Kidney (tissue), 14 donors: Measurements from ENCODE around the gene SORCS2. TPM values are rescaled to one million over a fixed set of nuclear protein-coding genes. Genes with fewer than 3 reads are reported as not detected.

Source experiments
- DNase-seq, 5 donors: peaks; one replicate each; pipeline ENCODE4 v3.0.0-alpha.2; 2013 to 2020
- FAIRE-seq: peaks from 2 replicates; lab custom pipeline; 2012; peaks lifted over from hg19 to GRCh38; lab: Jason Lieb, UNC
- H3K27ac ChIP-seq, 2 donors: one replicate each; pipeline ENCODE4 v1.7.0; 2013; ENCODE audit warnings: low read depth in 2 of 2, low read length in 2 of 2, inconsistent platforms in 1 of 2
- H3K27me3 ChIP-seq: one replicate; pipeline ENCODE4 v1.7.1; 2013; ENCODE audit warnings: low read length, inconsistent platforms; ENCODE audit not compliant: control insufficient read depth, insufficient read depth
- H3K36me3 ChIP-seq, 3 donors: one replicate each; pipeline versions ENCODE4 v1.7.0 to v1.7.1; 2013; ENCODE audit warnings: low read length in 3 of 3, control low read depth in 1 of 3, inconsistent platforms in 1 of 3; ENCODE audit not compliant: insufficient read depth in 3 of 3, control insufficient read depth in 2 of 3
- H3K4me1 ChIP-seq, 3 donors: one replicate each; pipeline versions ENCODE4 v1.7.0 to v1.7.1; 2013; ENCODE audit warnings: low read length in 3 of 3, inconsistent platforms in 1 of 3, low read depth in 1 of 3; ENCODE audit not compliant: control insufficient read depth in 2 of 3, insufficient read depth in 2 of 3
- H3K4me3 ChIP-seq, 3 donors: one replicate each; pipeline versions ENCODE4 v1.7.0 to v1.8.1; 2013; ENCODE audit warnings: low read length in 3 of 3, control low read depth in 1 of 3, inconsistent platforms in 1 of 3
- H3K9ac ChIP-seq, 3 donors: one replicate each; pipeline versions ENCODE4 v1.7.0 to v1.7.1; 2013; ENCODE audit warnings: low read length in 3 of 3, control low read depth in 1 of 3, inconsistent platforms in 1 of 3
- H3K9me3 ChIP-seq, 3 donors: one replicate each; pipeline versions ENCODE4 v1.7.0 to v1.7.1; 2013; ENCODE audit warnings: low read length in 3 of 3, control low read depth in 1 of 3, inconsistent platforms in 1 of 3; ENCODE audit not compliant: control insufficient read depth in 2 of 3, insufficient read depth in 1 of 3
- CTCF ChIP-seq: IDR thresholded peaks from 3 replicates; pipeline ENCODE4 v1.5.1; 2012; ENCODE audit warnings: mild to moderate bottlenecking, moderate library complexity, borderline replicate concordance; ENCODE audit not compliant: insufficient read depth; ENCODE audit errors: extremely low read depth
- intact Hi-C: fragments of 100-400 bp; cut with DNase I; formaldehyde crosslinking; loops from one replicate; pipeline ENCODE4 v1.11.1; 2022
- polyA plus RNA-seq: library from polyadenylated mRNA; stranded (reverse); fragments of 350-450 nt; fragmentation: Illumina TruSeq; extraction: RNeasy Lipid Tissue Mini Kit (QIAGEN cat#74804); gene quantifications from one replicate; pipeline ENCODE4 v1.2.3, GENCODE V29; 2014; ENCODE audit warnings: low read depth, low replicate concordance; ENCODE audit not compliant: insufficient read depth
- total RNA-seq: library from RNA; stranded (reverse); fragmentation: NEBNext Ultra II Directional; extraction: Animal tissue kit (Norgen Biotek cat#: 25700); gene quantifications from one replicate; pipeline ENCODE4 v1.2.1, GENCODE V29; 2021
- donor health status: control.
- donor health status: control.
- donor health status: control.
- donor health status: control.
- donor health status: control.
- donor health status: DM: yes; HTN: yes; CAD: no.
- donor health status: Normal renal cell carcinoma (clear cell type).

Gene SORCS2
- total and polyA plus RNA-seq, 2 donors from 2014 or later: 6.1 to 9.1 TPM

GRCh38 chr4:7714738-7715137, 522.4 kb downstream of the SORCS2 start:
- no peak overlapping the region for H3K4me3 ChIP-seq
- TF ChIP-seq CTCF: no peak
- H3K27ac ChIP-seq: no peak overlapping the region
- no peaks in the 10 kb centered on the region for H3K36me3 ChIP-seq
- no peak for DNase-seq
- FAIRE-seq: no peak
- no peak overlapping the region for H3K9ac ChIP-seq
- intact Hi-C loops: no loop called here
- H3K9me3 ChIP-seq: no peaks in the 10 kb centered on the region
- peaks cover 0 to 1% (median 0%) of the 10 kb centered on the region in 3 donors for H3K4me1 ChIP-seq
- no peaks in the 10 kb centered on the region for H3K27me3 ChIP-seq

- no peaks in the 10 kb centered on the region for H3K27me3 ChIP-seq
- no peak overlapping the region for H3K9ac ChIP-seq
- no peak for FAIRE-seq
- H3K4me1 ChIP-seq: peaks cover 0 to 2% (median 0%) of the 10 kb centered on the region in 3 donors
- H3K27ac ChIP-seq: no peak overlapping the region
- no peak for DNase-seq
- no peak for TF ChIP-seq CTCF
- H3K36me3 ChIP-seq: no peaks in the 10 kb centered on the region
- intact Hi-C loops: no loop called here
- H3K9me3 ChIP-seq: no peaks in the 10 kb centered on the region
- H3K4me3 ChIP-seq: no peak overlapping the region
These were observed 523.1 kb downstream of the SORCS2 start for GRCh38 chr4:7715271-7716009.

DNA sequence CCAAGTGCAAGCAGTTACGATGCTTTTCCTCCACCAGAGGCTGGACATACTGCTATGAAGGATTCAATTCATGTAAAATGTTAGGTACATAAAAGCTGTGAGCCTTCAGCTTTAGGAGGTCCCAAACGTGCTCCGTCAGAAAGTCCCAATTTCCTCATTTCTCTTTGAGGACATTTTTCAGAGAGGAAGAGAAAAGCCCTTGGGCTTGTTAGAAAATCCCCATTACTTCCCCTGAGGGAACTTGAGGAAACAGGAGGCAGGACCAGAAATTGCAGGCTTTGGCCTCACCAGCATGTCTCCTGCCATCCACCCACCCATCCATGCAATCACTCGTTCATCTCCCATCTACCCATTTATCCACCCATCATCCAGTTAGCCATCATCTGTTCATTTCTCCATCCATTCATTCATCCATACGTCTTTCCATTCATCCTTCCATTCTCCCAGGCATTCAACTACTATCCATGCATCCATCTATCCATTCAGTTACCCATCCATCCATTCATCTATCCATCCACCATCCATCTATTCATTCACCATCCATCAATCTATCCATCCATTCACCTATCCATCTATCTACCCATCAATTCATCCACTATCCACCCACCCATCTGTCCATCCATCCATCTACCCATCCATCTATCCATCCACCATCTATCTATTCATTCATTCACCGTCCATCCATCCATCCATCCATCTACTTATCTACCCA, 523.8 kb downstream of the SORCS2 start:
- Histone ChIP-seq H3K27me3 (no peaks in the 10 kb centered on the region), H3K4me3 (no peak overlapping the region), H3K9me3 (no peaks in the 10 kb centered on the region), H3K4me1 (peaks cover 0 to 2% (median 0%) of the 10 kb centered on the region in 3 donors), H3K36me3 (no peaks in the 10 kb centered on the region), H3K27ac (no peak overlapping the region), H3K9ac (no peak overlapping the region)
- TF ChIP-seq CTCF: no peak
- intact Hi-C loops: no loop called here
- FAIRE-seq (no peak), DNase-seq (no peak)
